Measurements from ENCODE around the gene PLXNA2.

Gene PLXNA2

DNA sequence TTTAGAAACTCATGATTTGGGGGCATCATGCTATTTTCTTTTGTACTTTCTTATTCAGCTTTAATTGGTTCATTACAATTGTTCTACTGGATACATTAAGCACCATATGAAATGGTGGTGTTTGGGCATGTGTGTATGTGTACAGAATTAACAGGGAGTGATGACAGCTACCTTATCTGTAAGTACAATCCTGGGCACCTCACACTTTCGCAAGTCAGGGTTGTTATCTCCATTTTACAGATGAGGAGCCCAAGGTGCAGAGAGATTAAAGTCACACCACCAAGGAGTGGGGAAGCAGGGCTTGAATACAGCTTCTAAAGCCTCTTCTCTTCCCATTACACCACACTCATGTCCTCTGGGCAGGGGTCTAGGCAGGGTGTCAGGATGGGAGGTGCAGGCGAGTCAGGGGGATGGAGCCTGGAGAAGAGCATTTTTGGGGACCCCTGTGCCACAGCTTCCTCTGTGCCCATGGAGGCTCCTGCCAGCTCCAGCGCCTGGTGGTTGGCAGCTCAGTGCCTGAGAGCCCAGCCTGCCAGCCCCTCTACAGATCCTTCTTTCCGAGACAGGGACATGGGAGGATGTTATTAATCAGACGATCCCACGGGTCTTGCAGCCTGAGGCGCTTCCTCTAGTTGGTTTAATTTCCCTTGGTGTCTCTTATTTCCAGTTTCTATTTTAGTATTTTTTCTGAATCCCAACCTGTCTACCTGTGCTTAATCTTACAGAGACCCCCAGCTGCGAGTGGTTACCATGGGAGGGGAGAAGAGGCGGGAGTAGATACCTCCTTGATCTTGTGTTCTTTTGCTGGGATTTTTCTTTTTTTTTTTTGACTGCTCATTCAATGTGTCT is 207.0 kb downstream of the PLXNA2 start:
- DNase-seq (ENCODE audit: insufficient read length, low spot score), result no peak
- FAIRE-seq, result no peak

DNA sequence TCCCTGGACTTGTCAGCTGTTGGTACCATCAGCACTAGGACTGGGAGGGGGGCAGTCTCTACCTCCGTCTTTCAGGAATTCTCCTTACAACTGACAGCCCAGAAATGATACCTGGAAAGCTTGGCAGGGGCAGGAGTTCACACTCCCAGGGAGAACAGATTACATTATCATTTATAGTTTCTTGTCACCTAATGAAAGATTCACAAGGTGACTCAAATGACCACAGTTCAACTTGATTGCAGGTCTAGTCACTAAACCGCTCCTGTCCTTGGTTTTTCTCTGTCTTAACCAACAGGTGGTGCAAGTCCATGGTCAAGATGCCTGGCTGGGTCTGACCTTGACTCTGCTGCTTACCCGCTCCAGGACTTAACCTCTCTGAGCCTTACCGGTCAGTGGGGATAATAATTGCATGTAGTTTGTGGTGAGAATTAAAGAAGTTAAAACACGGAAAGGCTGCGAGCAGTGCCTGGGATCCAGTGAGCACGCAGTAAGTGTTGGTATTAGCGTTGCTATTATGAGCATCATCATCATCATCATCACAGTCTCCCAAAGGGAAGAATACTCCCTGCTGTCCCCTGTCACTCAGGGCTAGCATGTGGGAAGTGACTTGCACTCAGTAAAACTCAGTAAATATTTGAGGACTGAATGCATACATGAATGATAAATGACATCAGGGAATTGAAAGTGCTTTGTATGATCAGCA is 207.9 kb downstream of the PLXNA2 start:
- DNase-seq (ENCODE audit: insufficient read length, low spot score) (no peak), FAIRE-seq (no peak)

DNA sequence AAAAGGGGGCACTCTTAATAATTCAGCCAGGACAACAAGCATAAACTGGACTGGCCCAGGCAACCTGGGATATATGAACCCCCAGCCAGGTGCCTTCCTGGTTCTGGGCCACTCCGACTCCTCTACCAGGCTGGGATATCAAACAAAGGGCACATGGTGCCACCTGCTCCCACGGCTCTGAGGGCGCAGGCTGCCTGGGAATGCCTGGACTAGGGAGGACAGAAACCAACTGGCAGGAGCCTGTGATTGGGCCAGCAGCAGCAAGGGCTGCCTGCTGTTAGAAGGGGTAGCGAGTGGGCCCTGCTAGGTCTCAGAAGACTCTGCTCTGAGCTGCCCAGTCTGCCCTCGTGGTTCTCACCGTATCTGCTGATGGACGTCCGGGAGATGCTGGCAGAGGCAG is 210.0 kb downstream of the PLXNA2 start:
- FAIRE-seq (no peak), DNase-seq (ENCODE audit: insufficient read length, low spot score) (no peak)

DNA sequence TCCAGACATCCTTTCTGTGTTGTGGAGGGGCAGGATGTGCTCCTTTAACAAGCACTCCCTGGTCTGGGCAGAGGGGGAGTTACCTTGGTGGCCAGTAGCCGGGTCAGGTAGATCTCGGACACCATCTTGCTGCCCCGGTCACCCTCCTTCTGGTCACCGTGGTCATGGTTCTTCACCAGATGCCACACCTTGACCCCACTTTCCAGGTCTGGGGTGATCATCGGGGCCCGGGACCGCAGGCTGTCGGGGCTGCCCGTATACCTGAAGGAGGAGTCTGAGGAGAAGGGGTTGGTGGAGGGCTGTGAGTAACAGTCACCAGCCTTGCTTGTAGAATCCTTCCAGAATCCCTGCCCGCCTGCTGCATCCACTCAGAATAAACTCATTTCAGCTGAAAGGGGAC is 210.9 kb downstream of the PLXNA2 start:
- DNase-seq (ENCODE audit: insufficient read length, low spot score), result no peak
- FAIRE-seq, result no peak

DNA sequence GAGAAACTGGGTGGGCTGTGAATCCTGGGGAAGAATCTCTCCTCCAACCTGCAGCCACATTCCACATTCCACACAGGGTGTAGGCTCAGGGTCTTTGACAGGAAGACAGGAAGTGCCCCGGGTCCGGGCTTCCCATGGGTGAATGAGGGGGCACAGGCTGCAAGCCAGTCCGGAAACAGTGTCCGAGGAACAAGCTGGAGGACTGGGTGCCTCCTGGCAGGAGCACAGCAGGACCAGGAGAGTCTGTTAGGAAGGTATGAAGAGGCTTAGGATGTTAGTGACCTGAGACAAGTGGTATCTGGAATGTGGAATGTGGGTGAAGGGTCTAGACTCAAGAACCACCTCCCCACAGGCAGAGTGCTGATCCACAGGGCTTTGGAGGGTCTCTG is 212.3 kb downstream of the PLXNA2 start:
- no peak for DNase-seq (ENCODE audit: insufficient read length, low spot score)
- no peak for FAIRE-seq

DNA sequence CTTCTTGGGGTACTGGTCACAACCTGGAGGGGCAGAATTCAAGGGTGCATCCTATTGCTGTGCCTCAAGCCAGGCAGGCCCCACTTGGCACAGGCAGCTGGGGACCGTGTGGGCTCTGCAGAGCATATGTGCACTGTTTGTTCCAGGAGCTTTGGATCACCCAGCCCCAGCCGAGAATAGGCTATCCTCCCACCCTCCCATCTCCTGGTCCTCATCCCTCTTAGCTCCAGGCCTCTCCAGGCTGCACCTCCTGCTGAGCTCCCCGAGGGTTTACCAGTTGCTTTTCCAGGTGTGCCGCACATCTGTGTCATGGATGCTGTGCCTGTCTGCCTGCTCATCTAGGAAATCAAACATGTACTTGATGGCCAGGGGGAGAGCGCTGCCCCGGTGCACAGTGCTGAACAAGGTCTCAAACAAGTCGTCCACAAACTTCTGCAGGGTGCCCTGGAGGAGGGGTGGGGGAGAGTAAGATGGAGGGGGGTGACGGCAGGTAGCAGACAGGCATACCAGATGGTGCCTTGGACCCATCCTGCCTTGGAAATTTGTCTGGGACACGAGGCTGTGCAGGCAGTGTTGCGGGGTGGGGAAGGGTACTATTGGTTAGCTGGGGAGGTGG is 212.8 kb downstream of the PLXNA2 start:
- DNase-seq (ENCODE audit: insufficient read length, low spot score) (no peak), FAIRE-seq (no peak)

DNA sequence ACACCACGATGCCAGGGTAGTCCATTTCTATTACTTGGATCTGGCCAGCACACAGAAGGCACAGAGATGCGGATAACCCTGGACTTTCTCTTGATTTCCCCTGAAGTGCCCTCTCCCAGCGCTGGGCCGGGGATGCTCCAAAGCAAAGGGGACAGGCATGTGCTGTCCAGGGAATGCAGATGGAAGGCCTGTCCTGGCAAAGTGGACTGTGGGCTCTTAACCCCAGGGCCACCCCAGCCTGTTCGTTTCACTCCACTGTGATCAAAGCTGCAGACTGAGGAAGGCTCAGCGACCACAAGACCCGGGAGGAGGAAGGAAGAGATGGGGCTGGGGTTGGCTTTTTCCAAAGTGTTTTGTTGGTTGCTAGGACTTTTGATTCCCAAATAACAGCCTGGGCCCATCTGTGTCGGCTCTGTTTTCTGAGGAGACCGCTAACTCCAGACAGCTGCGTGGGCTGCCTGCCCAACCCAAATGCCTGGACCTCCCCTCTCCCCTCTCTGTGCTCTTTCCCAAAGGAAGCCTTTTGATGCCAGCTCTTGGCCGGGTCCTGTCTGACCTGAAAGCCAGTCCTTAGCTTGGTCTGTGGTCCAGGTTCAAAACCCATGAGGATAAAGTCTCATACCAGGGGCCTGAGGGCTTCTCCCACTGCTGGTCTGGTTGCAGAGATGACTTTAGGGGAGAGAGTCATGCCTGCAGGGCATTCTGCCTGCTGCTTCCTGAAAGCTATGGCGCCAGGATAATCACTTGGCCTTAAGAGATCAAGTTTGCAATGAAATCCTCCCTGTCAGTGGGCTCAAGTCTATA is 213.7 kb downstream of the PLXNA2 start:
- no peak for FAIRE-seq
- DNase-seq (ENCODE audit: insufficient read length, low spot score), result no peak

DNA sequence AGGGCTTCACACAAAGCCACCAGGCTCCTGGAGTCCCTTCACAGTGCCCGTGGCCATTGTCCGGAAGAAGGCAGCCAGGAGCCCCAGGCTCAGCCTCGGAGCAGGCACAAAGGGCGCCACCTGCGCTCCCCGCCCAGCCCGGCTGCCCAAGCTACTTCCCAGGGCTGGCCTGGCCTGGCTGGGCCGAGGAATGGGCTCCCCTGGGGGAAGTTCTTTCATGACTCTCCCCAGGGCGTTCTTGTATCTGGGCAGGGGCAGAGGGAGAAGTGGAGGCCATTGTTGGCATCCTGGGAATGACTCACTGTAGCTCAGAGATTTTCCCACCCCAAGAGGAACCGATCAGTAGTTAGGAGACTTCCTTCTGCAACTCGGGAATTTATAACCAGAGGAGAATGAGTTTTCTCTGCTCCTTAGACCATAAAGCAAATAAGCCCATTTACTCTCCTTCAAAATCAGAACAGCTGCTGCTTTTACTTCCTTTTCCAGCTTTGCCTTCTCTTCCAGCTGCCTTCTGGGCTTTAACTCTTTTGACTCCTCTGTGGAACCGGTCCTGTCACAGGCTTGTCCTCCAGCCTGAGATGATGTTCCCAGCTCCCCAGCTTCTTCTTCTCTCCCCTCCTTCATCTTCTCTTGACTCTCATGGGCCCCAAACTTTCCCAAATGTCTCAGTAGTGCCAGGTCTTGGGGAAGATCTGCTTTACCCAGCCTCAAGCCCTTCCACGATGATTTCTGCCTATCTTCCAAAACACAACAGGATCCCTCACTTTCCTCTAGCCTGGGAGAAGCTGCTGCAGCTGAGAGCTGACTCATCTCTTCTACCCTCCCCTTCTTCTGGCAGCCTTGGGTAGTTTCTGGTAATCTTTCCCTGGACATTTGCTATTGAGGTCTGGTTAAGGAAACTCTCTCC is 214.6 kb downstream of the PLXNA2 start:
- FAIRE-seq (no peak), DNase-seq (ENCODE audit: insufficient read length, low spot score) (no peak)

DNA sequence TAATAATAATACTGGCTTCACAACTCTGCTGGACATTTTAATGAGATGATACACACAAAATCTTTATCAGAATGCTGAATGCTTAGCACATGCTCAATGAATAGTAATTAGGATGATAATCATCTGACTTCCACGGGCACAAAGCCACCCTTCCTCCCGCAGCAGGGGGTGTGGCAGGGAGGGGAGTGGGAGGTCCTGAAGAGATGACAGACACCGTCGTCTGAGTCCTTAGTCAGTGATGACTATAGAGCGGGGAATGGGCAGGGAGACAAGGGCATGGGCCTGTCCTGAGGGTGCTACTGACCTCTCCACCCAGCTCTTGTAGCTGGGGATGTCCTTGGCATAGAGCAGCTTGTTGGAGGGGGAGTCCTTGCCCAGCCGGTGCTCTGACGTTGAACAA is 215.7 kb downstream of the PLXNA2 start:
- DNase-seq (ENCODE audit: insufficient read length, low spot score), result no peak
- no peak for FAIRE-seq

DNA sequence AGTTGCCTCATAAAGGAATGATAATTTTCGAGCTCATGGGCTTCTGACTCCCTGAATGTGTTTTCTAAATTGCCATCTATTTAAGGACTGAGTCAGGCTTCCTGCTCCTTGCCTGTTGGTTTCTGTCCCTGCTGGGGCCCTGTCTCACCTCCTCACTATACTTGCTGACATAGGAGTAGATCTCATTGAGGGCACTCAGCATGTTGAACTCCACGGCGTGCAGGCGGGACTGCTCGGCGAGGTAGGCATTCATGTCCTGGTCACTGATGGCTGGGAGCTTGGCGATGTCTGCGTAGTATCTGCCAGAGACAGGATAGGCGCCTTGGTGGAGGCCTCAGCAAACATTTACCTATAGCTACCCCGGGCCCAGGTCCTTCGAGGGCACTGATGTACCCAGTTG is 216.3 kb downstream of the PLXNA2 start:
- DNase-seq (ENCODE audit: insufficient read length, low spot score), result no peak
- no peak for FAIRE-seq

DNA sequence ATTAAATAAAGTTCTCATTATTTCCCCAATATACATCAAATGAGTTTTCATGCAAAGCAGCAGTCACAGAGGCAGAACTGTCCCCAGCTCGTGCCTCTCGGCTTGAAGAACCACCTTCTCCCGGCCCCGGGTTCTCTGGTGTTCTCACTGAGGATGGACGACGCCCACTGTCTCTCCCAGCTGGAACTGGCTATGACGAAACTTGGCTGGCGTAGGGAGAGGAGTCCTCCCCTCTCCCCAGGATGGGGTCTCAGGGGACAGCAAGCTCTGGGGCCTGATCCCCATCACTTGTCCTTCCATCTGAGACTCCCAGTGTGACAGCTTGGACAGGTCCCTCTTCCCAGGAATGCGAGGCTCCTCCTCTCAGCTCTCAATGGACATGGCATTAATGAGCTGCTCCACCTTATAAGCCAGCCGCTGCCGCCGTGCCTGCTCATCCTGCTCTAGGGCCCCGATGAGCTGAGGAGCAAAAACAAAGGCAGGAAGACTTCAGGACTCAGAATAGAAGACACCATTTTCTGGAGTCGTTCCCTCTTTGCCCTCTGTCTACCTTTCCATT is 217.2 kb downstream of the PLXNA2 start:
- no peak for FAIRE-seq
- DNase-seq (ENCODE audit: insufficient read length, low spot score), result no peak

DNA sequence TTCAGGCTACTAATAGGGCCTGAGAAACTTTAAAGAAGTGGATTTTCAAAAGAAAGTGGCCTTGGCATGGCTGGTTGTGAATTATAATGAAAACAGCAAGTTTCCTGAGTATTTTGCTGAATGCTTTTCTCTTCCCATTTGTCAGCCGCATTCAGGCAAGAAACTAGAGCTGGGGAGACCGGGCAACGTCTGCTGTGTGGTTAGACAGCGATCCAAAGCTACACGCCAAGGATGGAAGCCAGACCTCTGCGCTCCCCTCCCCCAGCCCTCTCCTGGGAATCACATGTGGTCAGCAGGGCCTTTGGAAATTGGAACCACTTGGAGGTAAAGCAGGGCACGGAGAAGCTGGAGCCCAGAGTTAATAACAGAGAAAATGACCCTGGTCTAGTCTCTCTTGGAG is 219.2 kb downstream of the PLXNA2 start:
- DNase-seq (ENCODE audit: insufficient read length, low spot score) (no peak), FAIRE-seq (no peak)

DNA sequence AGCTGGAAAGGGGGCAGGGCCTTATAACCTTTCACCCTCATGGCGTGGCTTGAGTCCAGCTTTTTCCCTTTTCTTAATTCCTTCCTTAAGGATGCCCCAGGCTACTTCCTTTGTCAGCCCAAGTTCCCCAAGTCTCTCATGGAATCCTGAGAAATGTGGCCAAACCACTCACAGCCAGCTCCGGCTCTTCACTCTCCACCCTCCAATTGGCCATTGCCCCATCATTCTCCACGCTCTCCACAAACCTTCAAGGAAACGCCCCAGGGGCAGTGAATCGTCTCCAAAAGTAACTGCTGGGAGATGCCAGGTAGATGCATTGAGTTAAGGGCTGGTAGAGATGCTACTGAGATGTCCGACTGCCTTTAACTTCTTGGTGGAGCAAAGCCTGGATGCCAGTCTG is 219.8 kb downstream of the PLXNA2 start:
- DNase-seq (ENCODE audit: insufficient read length, low spot score), result no peak
- FAIRE-seq, result no peak

DNA sequence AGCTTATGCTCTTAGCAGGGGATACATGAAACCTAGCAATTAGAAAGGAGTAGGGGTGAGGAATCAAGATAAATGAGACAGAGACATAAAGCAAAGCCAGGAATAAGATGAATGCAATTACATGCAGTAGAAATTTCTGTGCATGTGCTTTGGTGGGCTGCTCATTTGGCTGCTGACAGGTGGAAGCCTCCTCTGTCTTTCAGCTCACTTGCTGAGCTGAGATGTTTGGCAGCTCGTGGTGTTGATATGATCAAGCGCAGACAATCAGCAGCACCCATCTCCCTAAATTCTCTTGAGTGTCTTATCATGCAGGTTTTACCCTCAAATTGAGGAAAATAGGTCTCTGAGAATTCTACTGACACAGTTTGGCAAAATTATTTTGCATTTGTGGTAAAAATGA is 224.9 kb downstream of the PLXNA2 start:
- no peak for DNase-seq (ENCODE audit: insufficient read length, low spot score)
- no peak for FAIRE-seq

DNA sequence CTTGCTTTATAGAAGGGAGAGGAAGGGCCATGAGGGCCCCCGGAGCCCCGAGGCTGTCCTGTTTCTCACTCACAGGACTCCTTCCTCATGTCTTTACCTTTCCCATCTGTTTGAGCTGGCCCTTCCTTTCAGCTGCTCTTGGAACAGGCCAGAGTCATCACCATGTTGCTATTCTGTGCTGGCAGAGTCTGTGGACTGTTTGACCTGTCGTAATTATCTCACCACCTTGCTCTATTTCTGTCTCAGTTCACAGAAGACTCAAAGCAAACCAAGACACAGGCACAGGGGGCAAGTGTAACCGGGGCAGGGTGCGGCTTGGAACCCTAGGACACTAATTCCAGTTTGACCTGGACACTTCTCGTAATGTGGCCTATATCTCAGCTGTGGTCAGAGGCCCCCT is 228.9 kb downstream of the PLXNA2 start:
- DNase-seq (ENCODE audit: insufficient read length, low spot score) (no peak), FAIRE-seq (no peak)

DNA sequence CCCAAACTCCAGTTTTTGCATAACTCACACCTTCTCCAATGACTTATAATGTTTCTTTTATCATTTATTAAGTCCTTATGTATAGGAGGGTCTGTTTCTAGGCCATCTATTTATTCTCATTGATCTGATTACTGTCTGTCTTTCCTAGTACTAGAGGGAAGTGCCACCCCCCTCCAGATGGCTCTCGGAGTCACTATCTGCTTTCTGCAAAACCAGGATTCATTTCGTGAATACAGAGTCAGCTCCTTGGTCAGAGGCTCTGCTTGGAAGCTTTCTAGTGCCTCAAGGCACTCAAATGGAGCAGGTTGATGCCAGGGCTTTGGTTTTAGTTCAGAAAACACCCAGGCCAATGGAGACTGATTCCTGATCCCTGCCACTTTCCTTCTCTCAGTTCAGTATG is 231.0 kb downstream of the PLXNA2 start:
- no peak for FAIRE-seq

DNA sequence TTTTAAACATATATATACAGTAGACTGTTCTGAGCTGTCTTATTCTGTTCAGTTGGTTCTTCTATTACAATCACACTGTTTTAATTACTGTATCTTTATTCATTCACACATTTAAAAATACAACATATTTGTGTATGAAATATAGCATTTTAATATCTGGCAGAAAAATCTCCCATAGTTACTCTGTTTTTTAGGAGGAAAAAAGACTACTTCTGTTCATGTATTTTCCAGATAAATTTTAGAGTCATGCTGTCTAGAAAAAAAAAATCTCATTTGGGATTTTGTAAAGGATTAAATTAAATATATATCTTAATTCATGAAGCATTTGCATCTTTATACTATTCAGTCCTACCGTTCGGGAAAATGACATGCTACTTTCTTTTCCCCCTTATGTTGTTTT is 231.5 kb downstream of the PLXNA2 start:
- DNase-seq (ENCODE audit: insufficient read length, low spot score), result no peak
- no peak for FAIRE-seq

More for the DNA sequence above, 231.0 kb downstream of the PLXNA2 start:
- no peak for DNase-seq (ENCODE audit: insufficient read length, low spot score)

DNA sequence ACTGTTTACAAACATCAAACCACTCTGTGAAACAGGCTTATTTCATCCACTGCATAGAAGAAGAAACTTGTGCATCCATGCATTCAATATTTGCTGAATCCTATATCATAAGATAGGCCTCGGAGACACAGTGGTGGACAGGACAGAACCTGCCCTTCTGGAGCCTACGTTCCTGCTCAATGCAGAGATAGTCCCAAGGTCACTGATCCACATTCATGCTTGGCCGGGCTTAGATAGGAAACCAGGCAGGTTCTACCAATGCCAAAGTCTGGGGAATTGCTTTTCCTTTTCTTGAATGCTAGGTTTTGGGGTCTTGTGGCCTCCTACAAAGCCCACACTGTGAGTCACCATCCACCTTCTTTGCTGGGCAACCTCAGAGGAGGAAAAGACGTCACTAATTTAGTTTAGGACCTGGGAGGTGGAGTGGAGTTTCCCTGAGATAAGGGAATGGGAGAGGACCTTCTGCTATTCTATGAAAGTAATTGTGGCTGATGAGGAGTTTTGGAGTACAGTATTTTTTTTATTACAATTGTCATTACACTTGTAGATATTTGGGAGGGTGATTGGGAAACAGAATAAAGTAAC is 233.6 kb downstream of the PLXNA2 start:
- DNase-seq (ENCODE audit: insufficient read length, low spot score) (no peak), FAIRE-seq (no peak)

DNA sequence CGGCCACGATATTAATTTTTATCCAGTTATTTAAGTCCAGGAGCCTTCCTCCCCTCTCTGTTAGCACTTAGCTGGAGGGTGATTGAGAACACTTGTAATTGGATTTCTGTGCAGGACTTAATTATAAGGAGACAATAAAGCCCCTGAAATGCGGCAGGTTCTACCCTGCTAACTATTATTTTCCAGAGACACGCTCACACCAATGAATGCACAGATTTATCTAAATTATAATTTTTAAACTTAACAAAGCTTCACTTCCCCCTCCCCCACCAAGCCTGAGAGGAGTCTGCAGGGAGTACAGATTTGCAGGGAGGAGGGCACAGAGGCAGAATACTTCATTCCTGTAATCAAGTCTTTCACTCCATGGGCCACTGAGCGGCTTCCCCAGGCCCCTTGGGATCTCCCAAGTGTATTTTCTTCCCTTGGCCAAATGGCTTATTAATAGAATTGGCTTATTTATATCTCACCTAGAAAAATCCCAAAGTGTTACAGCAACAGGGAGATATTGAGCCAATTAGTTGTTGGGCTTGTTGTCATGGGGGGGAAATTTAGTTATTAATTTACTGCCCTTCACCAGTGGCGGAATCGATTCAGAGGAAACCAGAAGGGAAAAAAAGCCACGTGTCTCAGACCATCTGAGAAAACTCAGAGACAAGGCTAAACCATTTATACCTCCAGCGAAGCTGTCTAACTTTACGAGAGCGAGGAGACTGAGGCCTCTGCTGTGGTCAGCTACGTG is 234.3 kb downstream of the PLXNA2 start:
- no peak for DNase-seq (ENCODE audit: insufficient read length, low spot score)
- FAIRE-seq, result no peak
